Omental fat pad (tissue), 4 donors: Measurements from ENCODE around the gene CLTA. TPM values are rescaled to one million over a fixed set of nuclear protein-coding genes. Genes with fewer than 3 reads are reported as not detected.

ENCODE experiments used
- ATAC-seq: fragments of 150-250 bp; one replicate; pipeline ENCODE4 v1.9.1; 2016; ENCODE audit warnings: mild to moderate bottlenecking, moderate library complexity; ENCODE audit not compliant: low FRiP score
- DNase-seq: peaks from one replicate; pipeline ENCODE4 v3.0.0-alpha.2; 2019; ENCODE audit warnings: low spot score
- CTCF ChIP-seq, 3 donors: fragments of 450-650 bp; IDR thresholded peaks; one replicate each; pipeline ENCODE4 v1.5.1; 2016 to 2017; ENCODE audit warnings: antibody characterized with exemption in 3 of 3, mild to moderate bottlenecking in 3 of 3, moderate library complexity in 2 of 3
- total RNA-seq, 4 donors: library from RNA; depleted of rRNA; stranded (reverse); fragments of >200 nt; gene quantifications; one replicate each; pipeline ENCODE4 v1.1.0, GENCODE V29; 2016

The CLTA gene
- total RNA-seq, 4 donors from 2014 or later, result 180 to 187 (median 185) TPM

DNA sequence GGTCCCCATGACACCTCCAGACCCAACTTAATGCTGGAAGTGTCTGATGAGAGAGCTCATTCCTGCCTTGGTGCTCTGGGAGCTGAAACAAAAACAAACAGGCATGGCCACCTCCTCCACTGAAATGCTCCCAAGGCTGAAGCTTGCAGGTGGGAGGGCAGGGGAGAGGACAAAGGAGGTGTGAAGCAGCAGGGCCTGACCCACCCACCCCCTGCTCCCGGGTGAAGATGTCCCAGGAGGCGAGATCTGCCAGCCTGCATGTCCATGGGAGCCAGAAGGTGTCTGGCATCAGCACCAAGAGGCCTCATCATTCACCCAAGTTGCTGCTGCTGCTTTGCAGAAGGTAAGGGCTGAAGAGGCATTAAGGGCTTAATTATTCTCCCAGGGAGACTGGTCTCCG is 25.7 kb upstream of the CLTA start:
- ATAC-seq (no peak), DNase-seq (no peak)
- no peak for TF ChIP-seq CTCF (IDR thresholded peaks at IDR 0.05)

DNA sequence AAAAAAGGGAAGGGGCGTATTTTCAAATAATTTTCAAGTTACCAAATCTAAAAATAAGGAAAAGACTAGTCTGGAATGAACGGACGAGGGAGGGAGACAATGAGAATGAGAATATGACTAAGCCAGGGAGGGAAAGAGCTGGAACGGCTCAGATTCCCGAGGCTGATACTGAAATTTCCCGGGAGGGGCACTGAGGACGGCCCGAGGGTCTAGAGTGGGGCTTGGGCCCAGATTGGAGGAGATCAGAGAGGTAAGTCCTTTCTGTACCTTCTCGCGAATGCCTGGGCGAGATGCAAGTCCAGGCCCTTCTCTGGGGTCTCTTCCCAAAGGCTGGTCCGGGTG is 24.9 kb upstream of the CLTA start:
- TF ChIP-seq CTCF (IDR thresholded peaks at IDR 0.05), result no peak
- no peak for DNase-seq
- peak; percentile 21 for ATAC-seq

DNA sequence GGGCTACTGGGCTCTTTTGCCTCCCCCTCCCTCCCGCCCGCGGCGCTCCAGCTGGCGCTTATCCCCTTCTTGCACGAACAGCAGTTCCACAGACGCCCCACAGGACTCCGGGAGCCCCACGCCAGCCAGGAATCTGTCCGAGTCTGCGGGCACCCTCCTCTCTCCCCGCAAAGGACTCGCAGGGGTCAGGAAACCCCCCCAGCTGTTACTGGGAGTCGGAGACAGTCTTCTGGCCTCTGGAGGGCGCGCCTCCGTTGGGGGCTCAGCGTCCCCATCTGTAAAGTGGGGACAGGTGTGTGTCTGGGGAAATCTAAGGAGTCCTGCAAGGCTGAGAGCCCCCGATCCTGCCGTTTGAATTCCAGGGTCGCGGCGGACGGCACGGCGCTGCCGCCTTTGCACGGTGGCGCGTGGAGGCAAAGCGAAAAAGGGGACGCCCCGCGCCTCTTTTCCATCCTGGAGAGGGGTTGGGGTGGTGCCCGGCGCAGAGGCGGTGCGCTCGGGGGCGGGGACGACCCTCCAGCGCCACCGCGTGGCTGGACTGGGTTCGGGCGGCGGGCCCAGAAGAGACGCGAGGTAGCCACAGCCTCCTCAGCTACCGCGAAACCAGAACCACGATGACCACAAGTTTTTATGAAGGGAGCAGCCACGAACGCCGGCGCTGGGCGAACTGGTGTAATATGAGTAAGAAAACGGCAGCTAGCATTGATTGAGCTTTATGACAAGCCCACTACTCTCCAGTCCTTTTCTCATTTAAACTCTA is 24.4 kb upstream of the CLTA start:
- peak; percentile 69 for DNase-seq
- ATAC-seq, result peak; percentile 95
- peak in 2 of 3 donors; percentile 67 to 81 for TF ChIP-seq CTCF (IDR thresholded peaks at IDR 0.05)

DNA sequence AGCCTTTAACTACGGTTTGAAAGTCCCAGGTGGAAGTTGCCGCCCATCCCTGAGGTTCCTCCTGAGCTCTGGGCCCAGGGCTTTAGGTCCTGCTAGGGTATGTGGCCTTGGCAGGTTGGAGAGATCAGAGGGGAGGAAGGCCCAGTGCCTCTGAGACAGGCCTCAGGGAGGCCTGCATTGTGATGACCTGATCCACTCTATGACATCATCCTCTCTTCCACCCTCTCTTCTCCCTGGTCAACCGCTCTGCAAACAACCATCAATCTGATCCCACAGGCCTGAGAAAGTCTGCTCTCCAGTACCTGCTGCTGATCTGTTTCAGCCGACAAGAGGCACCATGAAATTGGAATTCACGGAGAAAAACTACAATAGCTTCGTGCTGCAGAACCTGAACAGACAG is 21.6 kb upstream of the CLTA start, which contains the start of gene CCIN:
TSS of gene CCIN (plus strand) at position 223 of the 400 bp plus-strand sequence. CDS start at position 338, 115 bp downstream.
- DNase-seq, result no peak
- TF ChIP-seq CTCF (IDR thresholded peaks at IDR 0.05), result no peak

DNA sequence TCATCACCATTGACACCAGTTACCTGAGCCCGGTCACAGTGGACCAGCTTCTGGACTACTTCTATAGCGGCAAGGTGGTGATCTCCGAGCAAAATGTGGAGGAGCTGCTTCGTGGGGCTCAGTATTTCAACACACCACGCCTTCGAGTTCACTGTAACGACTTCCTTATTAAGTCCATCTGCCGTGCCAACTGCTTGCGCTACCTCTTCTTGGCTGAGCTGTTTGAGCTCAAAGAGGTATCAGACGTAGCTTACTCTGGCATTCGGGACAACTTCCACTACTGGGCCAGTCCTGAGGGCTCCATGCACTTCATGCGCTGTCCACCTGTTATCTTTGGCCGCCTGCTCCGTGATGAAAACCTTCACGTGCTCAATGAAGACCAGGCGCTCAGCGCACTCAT is 21.0 kb upstream of the CLTA start:
- DNase-seq (no peak), ATAC-seq (no peak)
- no peak for TF ChIP-seq CTCF (IDR thresholded peaks at IDR 0.05)

More for the DNA sequence above, 21.6 kb upstream of the CLTA start, which contains the start of gene CCIN:
- ATAC-seq, result no peak

- DNase-seq (no peak), ATAC-seq (no peak)
- no peak for TF ChIP-seq CTCF (IDR thresholded peaks at IDR 0.05)
Observed at GRCh38 chr9:36170531-36170930, 20.2 kb upstream of the CLTA start.

- no peak for TF ChIP-seq CTCF (IDR thresholded peaks at IDR 0.05)
- no peak for ATAC-seq
- DNase-seq, result no peak
Observed at GRCh38 chr9:36173861-36174260, 16.9 kb upstream of the CLTA start.
